Stimulated activated naive B cell treated with anti-CD40 and anti-IgM and Interleukin-4, amounts not matched to agents 10 μg/mL and 1 μg/mL and 100 μg/mL, for 72 hours (primary cell): ENCODE results near the gene PPP6R1.
"Not testable (repeated sequence)": the region's sequence is repeated elsewhere in the genome, so short reads cannot be mapped to it uniquely, and the experiment has no call there.

Experiments used
- ATAC-seq, 2 donors: fragments of 150-1000 bp; cut with Tn5 transposase; replicated peaks; 2 replicates each; pipeline ENCODE4 v1.10.0; 2021; ENCODE audit warnings: moderate library complexity in 1 of 2
- DNase-seq: peaks from one replicate; pipeline ENCODE4 v3.0.0; 2021
- H3K27ac Mint-ChIP-seq: one replicate; pipeline ENCODE4 v1.8.0; 2022; ENCODE audit warnings: mild to moderate bottlenecking, mixed read lengths
- H3K27me3 Mint-ChIP-seq, 2 donors: one replicate each; pipeline ENCODE4 v1.8.0; 2022; ENCODE audit warnings: mixed read lengths in 2 of 2
- H3K36me3 Mint-ChIP-seq, 2 donors: one replicate each; pipeline ENCODE4 v1.8.0; 2022; ENCODE audit warnings: mixed read lengths in 2 of 2, mild to moderate bottlenecking in 1 of 2
- H3K4me1 Mint-ChIP-seq, 2 donors: one replicate each; pipeline ENCODE4 v1.8.0; 2022; ENCODE audit warnings: mixed read lengths in 2 of 2, mild to moderate bottlenecking in 1 of 2
- H3K4me3 Mint-ChIP-seq, 2 donors: one replicate each; pipeline ENCODE4 v1.8.0; 2022; ENCODE audit warnings: mild to moderate bottlenecking in 2 of 2, mixed read lengths in 2 of 2, moderate library complexity in 1 of 2
- H3K9me3 Mint-ChIP-seq, 2 donors: one replicate each; pipeline ENCODE4 v1.8.0; 2022; ENCODE audit warnings: mixed read lengths in 2 of 2, mild to moderate bottlenecking in 1 of 2

PPP6R1 gene

GRCh38 chr19:55220525-55220924, 38.3 kb downstream of the PPP6R1 start:
- no peak for ATAC-seq
- Mint-ChIP-seq H3K27me3 (peaks cover 14 to 17% of the 10 kb centered on the region in 2 donors), H3K4me3 (no peak overlapping the region), H3K4me1 (peaks cover 13 to 17% of the 10 kb centered on the region in 2 donors), H3K9me3 (peaks cover 10 to 11% of the 10 kb centered on the region in 2 donors), H3K36me3 (peaks cover 37 to 55% of the 10 kb centered on the region in 2 donors), H3K27ac (peak overlapping the region; percentile 65)
- DNase-seq = no peak

DNA sequence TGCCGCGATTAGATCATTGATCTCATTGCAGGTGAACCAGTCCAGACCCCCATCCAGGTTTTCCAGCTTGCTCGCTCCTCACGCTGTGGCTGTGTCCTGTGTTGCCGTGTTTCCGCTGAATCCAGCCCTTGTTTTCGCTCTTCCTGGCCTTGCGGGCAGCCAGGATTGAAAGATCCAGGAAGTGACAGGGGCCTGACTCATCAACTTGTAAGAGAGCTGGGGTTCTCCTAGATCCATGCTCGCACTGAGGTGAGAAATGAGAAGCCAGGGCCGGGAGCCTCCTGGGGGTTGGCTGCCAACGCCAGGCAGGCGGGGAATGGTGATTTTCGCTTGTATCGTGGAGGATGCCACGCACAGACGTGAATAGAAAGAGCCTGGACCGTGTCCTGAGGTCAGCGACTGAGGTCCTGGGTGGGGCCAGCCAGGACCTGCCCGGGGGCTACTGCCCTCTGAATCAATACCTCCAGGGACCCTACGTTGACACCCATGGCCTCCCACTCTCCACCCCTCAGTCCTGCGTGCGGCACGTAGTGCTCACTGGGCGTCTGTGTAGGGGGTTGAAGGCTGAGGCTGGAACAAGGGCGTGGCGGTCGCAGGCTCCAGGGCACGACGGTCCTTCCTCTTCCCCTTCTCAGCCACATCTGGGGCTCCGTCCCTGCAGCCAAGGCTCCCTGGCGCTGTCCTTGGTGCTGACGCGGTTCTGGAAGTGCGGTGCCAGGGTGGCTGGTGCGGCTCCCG, 42.2 kb downstream of the PPP6R1 start:
- Mint-ChIP-seq H3K27ac (peak overlapping the region; percentile 89), H3K4me3 (peak overlapping the region; percentile 60 to 70)

DNA sequence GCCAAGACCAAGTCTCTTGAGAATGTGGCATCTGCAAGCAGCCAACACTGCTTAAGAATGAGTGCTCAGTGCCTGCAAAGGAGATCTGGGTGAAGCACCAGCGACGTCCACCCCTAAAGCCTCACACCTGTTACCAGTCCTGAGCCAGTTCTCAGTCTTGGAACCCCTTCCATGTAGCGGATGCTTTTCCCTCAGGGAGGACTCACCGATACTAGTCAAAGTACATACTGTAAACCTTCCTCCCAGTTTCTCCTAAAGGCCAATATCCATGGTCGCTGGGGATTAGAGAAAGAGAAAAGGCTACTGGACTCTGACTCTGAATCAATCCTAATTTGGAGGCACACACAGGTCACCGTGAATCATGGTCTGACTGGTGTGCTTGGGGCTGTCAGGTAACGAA, 45.3 kb downstream of the PPP6R1 start:
- DNase-seq = no peak
- Mint-ChIP-seq H3K27ac (no peak overlapping the region), H3K4me3 (no peak overlapping the region), H3K9me3 (peaks cover 15 to 21% of the 10 kb centered on the region in 2 donors), H3K4me1 (peaks cover 9 to 12% of the 10 kb centered on the region in 2 donors), H3K36me3 (peaks cover 7 to 15% of the 10 kb centered on the region in 2 donors), H3K27me3 (peaks cover 43 to 60% of the 10 kb centered on the region in 2 donors)
- ATAC-seq = no peak

More for the DNA sequence above, 42.2 kb downstream of the PPP6R1 start:
- DNase-seq = no peak
- peak; percentile 80 to 83 for ATAC-seq
- Mint-ChIP-seq H3K9me3 (peaks cover 17 to 24% of the 10 kb centered on the region in 2 donors), H3K4me1 (peaks cover 9 to 12% of the 10 kb centered on the region in 2 donors), H3K36me3 (peaks cover 25 to 33% of the 10 kb centered on the region in 2 donors), H3K27me3 (peaks cover 27 to 45% of the 10 kb centered on the region in 2 donors)

DNA sequence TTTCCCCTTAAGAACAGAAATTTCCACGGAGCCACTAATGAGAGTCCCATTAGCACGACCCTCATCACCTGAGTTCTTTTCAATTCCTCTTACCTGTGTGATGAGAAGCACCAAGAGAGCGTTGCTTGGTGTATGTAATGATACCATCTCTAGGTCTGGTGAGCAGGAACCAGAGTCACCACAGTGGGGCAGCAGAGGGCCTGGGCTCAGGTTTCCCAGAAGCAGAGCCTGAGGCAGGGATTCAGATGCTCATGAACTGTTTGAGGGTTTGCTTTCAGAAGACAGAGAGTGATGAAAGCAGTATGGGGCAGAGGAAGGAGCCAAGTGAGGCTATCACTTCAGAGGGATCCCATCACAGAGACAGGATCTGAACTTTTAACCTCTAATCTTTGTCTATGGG, 46.4 kb downstream of the PPP6R1 start:
- Mint-ChIP-seq H3K9me3 (peaks cover 15 to 21% of the 10 kb centered on the region in 2 donors), H3K27ac (no peak overlapping the region), H3K4me1 (peaks cover 9 to 12% of the 10 kb centered on the region in 2 donors), H3K4me3 (no peak overlapping the region), H3K36me3 (peaks cover 7 to 15% of the 10 kb centered on the region in 2 donors), H3K27me3 (peaks cover 43 to 61% of the 10 kb centered on the region in 2 donors)
- no peak for DNase-seq
- ATAC-seq = no peak

DNA sequence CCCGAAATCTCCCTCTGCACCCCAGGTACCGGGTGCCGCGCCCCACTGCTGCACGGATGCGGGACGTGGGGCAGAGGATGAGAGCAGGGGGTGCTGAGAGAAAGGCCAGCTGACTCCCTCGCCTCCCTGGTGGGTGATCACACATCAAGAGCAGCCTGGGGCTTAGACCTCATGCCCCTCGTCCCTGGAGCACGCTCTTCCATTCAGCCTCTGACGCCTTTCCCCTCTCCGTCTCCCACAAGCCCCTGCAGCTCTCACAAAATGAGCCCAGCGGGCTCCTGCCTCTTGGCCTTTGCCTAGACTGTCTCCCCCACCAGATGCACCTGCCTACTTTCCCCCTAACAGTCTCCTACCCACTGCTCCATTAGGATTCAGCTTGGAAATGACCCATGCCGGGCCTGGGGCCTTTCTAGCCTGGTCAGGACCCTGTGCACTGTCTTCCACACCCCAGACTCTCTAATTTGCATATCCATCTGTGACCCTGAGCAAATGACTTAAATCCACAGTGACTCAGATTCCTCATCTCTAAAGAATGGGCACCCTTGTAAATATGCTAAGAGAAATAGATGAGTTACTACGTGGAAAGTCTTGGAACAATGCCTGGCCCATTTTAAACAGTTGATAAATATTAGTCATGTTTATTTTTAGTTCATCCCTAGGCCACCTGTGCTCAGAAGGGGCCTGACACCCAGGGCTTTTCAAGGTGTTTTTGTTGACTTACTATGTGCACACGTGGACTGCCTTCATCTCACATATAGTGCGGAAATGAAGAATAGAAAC, 48.9 kb downstream of the PPP6R1 start:
- Mint-ChIP-seq H3K27me3 (peaks cover 43 to 61% of the 10 kb centered on the region in 2 donors), H3K4me3 (no peak overlapping the region), H3K36me3 (peaks cover 6 to 7% of the 10 kb centered on the region in 2 donors), H3K27ac (no peak overlapping the region), H3K4me1 (peaks cover 3 to 9% of the 10 kb centered on the region in 2 donors), H3K9me3 (peaks cover 6 to 15% of the 10 kb centered on the region in 2 donors)
- DNase-seq (no peak), ATAC-seq (no peak)

DNA sequence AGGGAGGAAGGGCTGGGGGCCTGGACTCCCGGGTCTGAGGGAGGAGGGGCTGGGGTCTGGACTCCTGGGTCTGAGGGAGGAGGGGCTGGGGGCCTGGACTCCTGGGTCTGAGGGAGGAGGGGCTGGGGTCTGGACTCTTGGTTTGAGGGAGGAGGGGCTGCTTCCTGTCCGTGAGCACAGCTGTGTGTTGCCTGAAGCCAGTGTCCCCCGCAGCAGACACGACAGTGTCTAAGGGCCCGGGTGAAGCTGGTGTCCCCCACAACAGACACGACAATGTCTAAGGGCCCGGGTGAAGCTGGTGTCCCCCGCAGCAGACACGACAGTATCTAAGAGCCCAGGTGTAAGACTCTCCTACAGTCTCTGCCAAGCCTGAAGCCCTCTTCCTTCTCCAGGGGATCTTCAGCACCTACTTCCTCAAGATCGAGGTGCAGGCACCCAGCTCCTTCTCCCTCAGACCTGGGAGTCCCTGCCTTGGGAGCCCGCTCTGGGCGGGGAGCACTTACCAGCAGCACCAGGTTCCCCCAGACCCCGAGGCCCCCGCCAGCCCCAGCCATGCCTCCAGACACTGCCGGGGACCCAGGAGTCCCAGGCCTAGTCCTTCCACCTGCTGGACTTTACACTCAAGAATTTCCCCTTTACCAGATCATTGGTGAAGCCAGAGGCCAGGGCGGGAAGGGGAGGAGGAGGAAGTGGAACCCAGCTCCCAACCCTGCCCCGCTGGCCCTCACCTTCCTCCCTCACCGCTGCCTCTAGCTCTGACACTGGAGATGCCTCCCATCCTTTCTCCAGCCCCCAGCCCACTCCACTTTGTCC, 49.7 kb downstream of the PPP6R1 start, which contains the start of gene PTPRH:
Gene PTPRH (minus strand): TSS at position 622 of the 813 bp plus-strand sequence. CDS start 68 bp downstream, at position 554.
- Mint-ChIP-seq H3K27ac (no peak within 1 kb of the TSS), H3K9me3 (peaks cover 6 to 12% of the 10 kb centered on the region in 2 donors), H3K36me3 (peaks cover 6% of the 10 kb centered on the region in 2 donors), H3K4me1 (peaks cover 3 to 9% of the 10 kb centered on the region in 2 donors), H3K4me3 (no peak within 1 kb of the TSS), H3K27me3 (peaks cover 45 to 61% of the 10 kb centered on the region in 2 donors)
- DNase-seq = no peak
- no peak for ATAC-seq

DNA sequence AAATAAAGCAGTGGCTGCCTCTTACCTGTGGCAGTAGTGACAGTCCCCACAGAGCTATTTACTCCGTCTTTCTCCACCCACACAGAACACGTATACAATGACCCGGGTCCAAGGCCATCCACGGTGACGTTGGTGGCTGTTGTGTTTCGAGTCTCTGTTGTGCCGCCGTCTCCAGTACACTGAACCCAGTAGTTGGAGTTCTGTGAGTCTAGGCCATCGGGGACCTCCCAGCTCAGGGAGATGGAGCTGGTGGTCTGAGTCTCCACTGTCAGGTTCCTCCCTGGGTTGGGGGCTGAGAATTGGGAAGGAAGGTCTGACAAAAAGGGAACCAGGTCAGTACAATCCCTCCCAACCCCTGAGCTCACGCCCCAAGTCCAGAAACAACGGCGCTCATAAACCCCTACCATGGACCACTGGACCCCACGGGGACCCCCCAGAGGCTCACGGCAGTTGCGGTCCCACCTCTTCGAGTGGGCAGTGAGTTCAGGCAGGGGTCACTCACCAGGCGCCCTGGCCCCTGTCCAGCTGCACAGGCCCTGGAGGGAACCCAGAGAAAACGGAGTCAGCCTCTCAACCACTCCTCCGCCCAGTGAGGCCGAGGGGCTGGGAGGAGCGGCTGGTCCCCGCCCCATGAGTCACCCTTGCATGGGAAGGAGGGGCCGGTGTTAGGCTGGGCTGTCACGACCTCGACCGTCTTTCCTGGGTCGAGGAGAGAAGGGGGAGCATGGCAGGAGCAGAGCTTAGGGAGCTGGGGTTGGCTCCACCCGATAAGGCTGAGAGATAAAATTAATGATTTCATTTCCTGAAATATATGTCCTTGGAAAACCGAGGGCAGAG, 51.9 kb downstream of the PPP6R1 start:
- ATAC-seq (peak; percentile 68), DNase-seq (no peak)
- Mint-ChIP-seq H3K36me3 (no peaks in the 10 kb centered on the region), H3K4me1 (peaks cover 4 to 13% of the 10 kb centered on the region in 2 donors), H3K27me3 (peaks cover 48 to 62% of the 10 kb centered on the region in 2 donors), H3K4me3 (no peak overlapping the region), H3K9me3 (peaks cover 0 to 2% of the 10 kb centered on the region in 2 donors), H3K27ac (no peak overlapping the region)

- not testable (repeated sequence) for H3K36me3 Mint-ChIP-seq, H3K9me3 Mint-ChIP-seq, ATAC-seq, H3K4me3 Mint-ChIP-seq, DNase-seq, H3K27ac Mint-ChIP-seq
- peaks cover 3 to 13% of the 10 kb centered on the region in 2 donors for H3K4me1 Mint-ChIP-seq
- peaks cover 53 to 72% of the 10 kb centered on the region in 2 donors for H3K27me3 Mint-ChIP-seq
Observed at GRCh38 chr19:55202199-55202598, 56.6 kb downstream of the PPP6R1 start.

DNA sequence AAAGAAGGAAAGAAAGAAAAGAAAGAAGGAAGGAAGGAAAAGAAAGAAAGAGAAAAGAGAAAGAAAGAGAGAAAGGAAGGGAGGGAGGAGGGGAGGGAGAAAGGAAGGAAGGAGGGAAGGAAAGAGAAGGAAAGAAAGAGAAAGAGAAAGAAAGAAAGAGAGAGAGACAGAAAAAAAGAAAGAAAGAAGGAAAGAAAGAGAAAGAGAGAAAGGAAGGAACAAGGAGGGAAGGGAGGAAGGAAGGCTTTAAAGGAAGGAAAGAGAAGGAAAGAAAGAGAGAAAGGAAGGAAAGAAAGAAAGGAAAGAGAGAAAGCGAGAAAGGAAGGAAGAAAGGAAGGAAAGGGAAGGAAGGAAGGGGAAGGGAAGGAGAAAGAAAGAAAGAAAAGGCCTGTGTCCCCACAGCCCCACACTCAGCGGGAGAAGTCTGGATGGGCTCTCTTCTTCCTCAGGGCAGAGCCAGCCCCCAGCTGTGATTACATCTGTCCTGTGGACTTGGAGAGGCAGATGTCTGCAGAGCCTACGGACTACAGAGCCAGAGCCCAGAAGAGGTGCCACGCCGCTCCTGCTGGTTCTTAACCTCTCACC, 59.1 kb downstream of the PPP6R1 start:
- no peaks in the 10 kb centered on the region for H3K36me3 Mint-ChIP-seq
- no peak overlapping the region for H3K4me3 Mint-ChIP-seq
- H3K27me3 Mint-ChIP-seq = peaks cover 42 to 58% of the 10 kb centered on the region in 2 donors
- H3K4me1 Mint-ChIP-seq = peaks cover 2 to 6% of the 10 kb centered on the region in 2 donors
- DNase-seq = no peak
- H3K9me3 Mint-ChIP-seq = no peaks in the 10 kb centered on the region
- ATAC-seq = no peak
- no peak overlapping the region for H3K27ac Mint-ChIP-seq

GRCh38 chr19:55198651-55199050, 60.2 kb downstream of the PPP6R1 start:
- Mint-ChIP-seq H3K36me3 (no peaks in the 10 kb centered on the region), H3K27ac (no peak overlapping the region), H3K27me3 (peaks cover 36 to 48% of the 10 kb centered on the region in 2 donors), H3K4me3 (no peak overlapping the region), H3K4me1 (peaks cover 2 to 6% of the 10 kb centered on the region in 2 donors), H3K9me3 (no peaks in the 10 kb centered on the region)
- ATAC-seq (no peak), DNase-seq (no peak)

GRCh38 chr19:55197528-55197927, 61.3 kb downstream of the PPP6R1 start:
- H3K9me3 Mint-ChIP-seq = no peaks in the 10 kb centered on the region
- H3K27me3 Mint-ChIP-seq = peaks cover 32 to 49% of the 10 kb centered on the region in 2 donors
- DNase-seq (no peak), ATAC-seq (peak; percentile 33 to 57)
- H3K27ac Mint-ChIP-seq = no peak overlapping the region
- H3K36me3 Mint-ChIP-seq = no peaks in the 10 kb centered on the region
- H3K4me1 Mint-ChIP-seq = peaks cover 2 to 6% of the 10 kb centered on the region in 2 donors
- H3K4me3 Mint-ChIP-seq = no peak overlapping the region

GRCh38 chr19:55196803-55197202, 62.0 kb downstream of the PPP6R1 start:
- Mint-ChIP-seq H3K27ac (no peak overlapping the region), H3K4me3 (no peak overlapping the region), H3K4me1 (peaks cover 0 to 2% of the 10 kb centered on the region in 2 donors), H3K27me3 (peaks cover 33 to 52% of the 10 kb centered on the region in 2 donors), H3K9me3 (no peaks in the 10 kb centered on the region), H3K36me3 (no peaks in the 10 kb centered on the region)
- no peak for DNase-seq
- no peak for ATAC-seq

- ATAC-seq (no peak), DNase-seq (no peak)
- no peaks in the 10 kb centered on the region for H3K36me3 Mint-ChIP-seq
- H3K4me1 Mint-ChIP-seq = peaks cover 4 to 10% of the 10 kb centered on the region in 2 donors
- no peak overlapping the region for H3K4me3 Mint-ChIP-seq
- H3K27me3 Mint-ChIP-seq = peaks cover 26 to 44% of the 10 kb centered on the region in 2 donors
- H3K27ac Mint-ChIP-seq = no peak overlapping the region
- no peaks in the 10 kb centered on the region for H3K9me3 Mint-ChIP-seq
Observed at GRCh38 chr19:55193481-55193880, 65.3 kb downstream of the PPP6R1 start.
